Keratinocyte (primary cell): Measurements from ENCODE around the gene PKLR.

ENCODE experiments used
- EZH2 ChIP-seq: IDR thresholded peaks from one replicate; pipeline ENCODE4 v1.6.1; 2012; ENCODE audit warnings: inconsistent platforms, mild to moderate bottlenecking, low read length, moderate library complexity
- TF ChIP-seq, protein P1 (sequence below), 3 experiments: IDR thresholded peaks in 1 of 3; conservative IDR thresholded peaks in 1 of 3; optimal IDR thresholded peaks in 1 of 3; 2 replicates in 2 of 3; 3 replicates in 1 of 3; pipeline versions ENCODE3 to v1.5.1; 2011; ENCODE audit warnings: low read length in 3 of 3, mild to moderate bottlenecking in 3 of 3, moderate library complexity in 2 of 3, control low read depth in 1 of 3, inconsistent platforms in 1 of 3; ENCODE audit not compliant: insufficient read depth in 2 of 3; ENCODE audit errors: extremely low read depth in 1 of 3

DNA sequence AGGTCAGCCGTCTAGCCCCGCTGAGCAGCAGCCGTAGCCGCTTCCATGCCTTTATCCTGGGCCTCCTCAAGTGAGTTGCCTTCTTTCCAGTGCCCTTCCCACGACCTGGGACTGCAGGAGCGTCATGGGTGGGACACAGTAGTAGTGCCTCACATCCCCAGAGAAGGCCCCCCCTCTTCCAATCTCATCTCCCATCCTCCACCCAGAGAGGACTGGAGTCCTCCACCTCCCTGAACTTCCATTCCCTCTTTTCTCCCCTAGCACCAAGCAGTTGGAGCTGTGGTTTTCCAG, 24.3 kb upstream of the PKLR start:
- TF ChIP-seq, protein P1, sequence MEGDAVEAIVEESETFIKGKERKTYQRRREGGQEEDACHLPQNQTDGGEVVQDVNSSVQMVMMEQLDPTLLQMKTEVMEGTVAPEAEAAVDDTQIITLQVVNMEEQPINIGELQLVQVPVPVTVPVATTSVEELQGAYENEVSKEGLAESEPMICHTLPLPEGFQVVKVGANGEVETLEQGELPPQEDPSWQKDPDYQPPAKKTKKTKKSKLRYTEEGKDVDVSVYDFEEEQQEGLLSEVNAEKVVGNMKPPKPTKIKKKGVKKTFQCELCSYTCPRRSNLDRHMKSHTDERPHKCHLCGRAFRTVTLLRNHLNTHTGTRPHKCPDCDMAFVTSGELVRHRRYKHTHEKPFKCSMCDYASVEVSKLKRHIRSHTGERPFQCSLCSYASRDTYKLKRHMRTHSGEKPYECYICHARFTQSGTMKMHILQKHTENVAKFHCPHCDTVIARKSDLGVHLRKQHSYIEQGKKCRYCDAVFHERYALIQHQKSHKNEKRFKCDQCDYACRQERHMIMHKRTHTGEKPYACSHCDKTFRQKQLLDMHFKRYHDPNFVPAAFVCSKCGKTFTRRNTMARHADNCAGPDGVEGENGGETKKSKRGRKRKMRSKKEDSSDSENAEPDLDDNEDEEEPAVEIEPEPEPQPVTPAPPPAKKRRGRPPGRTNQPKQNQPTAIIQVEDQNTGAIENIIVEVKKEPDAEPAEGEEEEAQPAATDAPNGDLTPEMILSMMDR (optimal IDR thresholded peaks at IDR 0.05 in 1 of 3, IDR thresholded peaks at IDR 0.05 in 1 of 3, conservative IDR thresholded peaks at IDR 0.05 in 1 of 3; ENCODE audit: extremely low read depth in 1 of 3, insufficient read depth in 2 of 3, low read length in 3 of 3) = no peak
- TF ChIP-seq EZH2 = no peak
